ENCODE measurements around the gene B3GALT6.

B3GALT6 gene

DNA sequence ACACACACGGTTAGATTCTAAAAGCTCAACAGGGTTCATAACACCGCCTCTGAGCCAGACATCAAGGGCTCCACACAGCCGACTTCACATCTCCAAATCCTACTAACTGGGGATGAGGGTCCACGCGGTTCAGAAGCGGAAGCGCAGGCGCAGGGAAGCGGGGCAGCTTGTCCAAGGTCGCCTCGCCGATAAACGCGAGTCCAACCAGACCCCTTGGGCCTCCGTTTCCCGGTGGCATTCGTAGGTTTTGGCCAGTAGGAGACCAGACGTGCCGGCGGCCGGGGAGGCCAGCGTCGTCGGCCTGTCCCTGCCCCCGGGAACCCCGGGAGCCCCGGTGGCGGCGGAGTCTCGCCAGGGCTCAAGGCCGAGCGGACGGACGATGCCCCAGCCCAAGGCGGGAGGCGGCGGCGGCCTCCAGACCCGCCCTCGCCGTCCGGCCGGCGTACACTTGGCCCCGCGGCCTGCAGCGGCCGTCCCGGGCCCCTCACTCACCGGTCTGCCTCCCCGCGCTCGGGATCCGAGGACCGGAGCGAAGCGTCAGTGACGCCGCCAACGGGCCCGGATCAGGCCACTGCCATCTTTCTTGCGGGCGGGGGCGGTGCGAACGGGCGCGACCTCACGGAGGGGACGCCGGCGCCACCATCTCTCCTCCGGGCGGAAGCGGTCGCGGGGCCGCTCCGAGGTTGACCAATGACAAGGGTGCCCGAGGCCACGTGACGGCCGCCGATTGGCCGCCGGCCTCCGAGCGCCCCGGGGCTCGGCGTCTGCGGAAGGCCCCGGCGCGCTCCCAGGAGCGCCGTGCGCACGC is 433 bp upstream of the B3GALT6 start, which contains the start of gene SDF4:
SDF4 (minus strand) TSS at position 602 of the 808 bp plus-strand sequence. CDS start 3,229 bp downstream, outside the sequence.
- peak; percentile 93 for DNase-seq (ENCODE audit: low read depth)

DNA sequence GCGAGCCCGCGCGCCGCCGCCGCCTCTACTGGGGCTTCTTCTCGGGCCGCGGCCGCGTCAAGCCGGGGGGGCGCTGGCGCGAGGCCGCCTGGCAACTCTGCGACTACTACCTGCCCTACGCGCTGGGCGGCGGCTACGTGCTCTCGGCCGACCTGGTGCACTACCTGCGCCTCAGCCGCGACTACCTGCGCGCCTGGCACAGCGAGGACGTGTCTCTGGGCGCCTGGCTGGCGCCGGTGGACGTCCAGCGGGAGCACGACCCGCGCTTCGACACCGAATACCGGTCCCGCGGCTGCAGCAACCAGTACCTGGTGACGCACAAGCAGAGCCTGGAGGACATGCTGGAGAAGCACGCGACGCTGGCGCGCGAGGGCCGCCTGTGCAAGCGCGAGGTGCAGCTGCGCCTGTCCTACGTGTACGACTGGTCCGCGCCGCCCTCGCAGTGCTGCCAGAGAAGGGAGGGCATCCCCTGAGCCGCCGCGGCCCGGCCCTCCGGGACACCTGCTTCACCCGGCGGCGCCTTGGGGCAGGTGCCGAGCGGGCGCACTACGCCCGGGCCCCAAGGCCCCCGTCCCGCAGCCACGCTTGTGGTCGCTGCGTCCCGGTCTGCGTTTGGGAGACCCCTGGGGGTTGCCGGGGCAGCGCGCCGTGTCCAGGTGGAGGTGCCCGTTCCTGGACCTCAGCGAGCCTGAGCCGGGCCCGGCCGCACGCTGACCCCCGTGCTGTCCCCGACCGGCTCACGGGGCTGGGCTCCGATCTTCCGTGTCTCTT is 944 bp downstream of the B3GALT6 start:
- DNase-seq (ENCODE audit: low read depth) = no peak

DNA sequence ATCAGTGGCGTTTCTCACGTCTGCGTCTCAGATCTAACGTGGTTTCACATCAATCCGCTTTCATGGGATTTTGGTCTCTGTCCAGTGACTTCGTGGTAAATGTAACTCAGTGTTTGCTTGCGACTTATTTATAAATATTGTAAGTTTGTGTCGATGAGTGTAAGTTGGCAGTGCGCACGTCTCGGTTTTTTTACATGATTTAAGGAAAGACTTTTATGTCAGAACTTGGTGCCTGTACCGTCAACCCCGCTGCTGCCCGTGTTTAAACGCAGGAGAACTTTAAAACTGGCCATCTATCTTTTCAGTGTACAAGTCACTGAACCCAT is 1.5 kb downstream of the B3GALT6 start:
- no peak for DNase-seq (ENCODE audit: low read depth)

DNA sequence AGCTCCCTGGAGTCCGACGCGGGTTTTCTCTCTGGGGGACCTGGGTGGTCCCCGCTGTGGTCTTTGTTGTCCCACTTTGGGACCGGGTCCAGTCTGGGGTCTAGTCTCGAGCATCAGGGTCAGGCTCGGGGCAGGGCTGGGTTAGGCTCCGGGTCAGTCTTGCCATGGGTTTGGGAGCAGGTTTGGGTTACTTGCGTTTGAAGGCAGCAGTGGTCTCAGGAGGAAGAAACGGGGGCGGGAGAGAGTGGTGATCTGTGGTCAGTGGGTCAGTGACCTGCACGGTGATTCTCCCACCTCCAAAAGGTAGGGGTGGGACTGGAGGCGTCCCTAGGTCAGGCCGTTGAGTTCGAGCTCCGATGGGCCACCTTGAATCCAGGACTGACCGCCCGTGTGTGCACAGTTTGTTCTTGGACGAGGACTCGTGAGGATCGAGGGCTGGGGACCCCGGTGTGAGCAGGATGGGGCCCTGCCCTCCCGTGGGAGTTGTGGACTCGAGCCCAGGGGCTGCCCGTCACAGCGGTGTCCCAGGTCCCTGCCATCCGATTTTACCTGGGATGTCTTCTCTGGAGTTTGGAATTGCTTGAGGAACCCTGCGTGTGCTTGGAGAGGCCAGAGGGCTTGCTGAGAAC is 2.3 kb downstream of the B3GALT6 start:
- no peak for DNase-seq (ENCODE audit: low read depth)

DNA sequence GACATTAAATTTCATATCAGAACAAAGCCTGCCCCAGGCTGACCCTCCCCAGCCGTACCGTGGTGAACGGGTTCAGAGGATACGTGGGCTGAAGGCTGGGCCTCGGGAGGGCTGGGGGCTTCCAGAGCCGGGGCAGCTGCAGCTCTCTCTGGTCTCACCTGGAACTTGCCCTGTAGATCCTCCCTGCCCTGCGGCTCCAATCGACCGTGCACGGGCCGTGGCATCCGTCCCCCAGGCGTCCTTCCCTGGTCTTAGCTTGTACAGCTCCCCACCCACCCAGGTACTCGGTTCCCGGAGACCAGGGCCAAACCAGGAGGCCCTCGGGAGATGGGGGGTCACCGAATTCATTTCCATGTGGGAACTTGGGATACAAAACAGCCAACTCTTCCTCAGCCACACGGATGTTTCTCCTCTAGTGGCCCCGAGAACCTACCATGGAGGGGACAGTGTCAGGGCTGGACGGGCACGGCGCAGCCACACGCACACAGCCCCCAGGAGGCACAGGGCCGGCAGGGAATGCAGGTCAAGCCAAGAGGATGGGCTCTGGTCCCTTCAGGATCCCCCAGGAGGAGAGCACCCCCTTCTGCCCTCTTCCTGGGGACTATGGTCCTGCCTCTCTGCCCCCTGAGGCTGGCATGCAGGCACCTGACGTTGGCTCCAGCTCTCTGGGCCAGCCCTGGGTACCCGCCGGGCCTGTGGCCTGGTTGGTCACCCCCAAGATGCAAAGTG is 3.1 kb downstream of the B3GALT6 start:
- no peak for DNase-seq (ENCODE audit: low read depth)

DNA sequence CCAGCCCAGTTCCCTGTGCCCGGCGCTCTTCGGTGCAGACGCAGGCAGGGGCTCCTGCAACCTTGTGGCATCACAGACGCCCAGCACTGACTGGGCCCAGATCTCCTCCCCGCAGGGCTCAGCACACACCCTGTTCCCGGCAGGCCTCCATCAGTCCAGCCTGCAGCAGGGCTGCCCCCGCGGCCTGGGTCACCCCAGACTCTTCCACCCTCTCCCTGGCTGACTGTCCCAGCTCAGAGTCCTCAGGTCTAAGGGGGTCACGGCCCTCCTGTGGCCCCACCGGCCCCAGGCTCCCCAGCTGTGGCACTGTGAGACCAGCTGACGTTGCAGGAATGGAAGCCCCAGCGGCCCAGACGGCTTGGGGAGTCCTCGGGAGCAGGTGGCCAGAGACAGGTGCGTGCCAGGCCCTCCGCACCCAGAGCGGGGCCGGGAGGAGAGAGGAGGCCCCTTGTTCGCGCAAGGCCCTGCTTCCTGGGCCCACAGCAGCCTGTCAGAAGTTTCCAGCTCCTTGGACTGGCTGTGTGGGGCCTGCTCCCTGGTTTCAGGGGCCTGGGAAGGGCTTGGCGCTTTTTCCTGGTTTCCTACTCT is 4.2 kb downstream of the B3GALT6 start:
- DNase-seq (ENCODE audit: low read depth) = no peak

DNA sequence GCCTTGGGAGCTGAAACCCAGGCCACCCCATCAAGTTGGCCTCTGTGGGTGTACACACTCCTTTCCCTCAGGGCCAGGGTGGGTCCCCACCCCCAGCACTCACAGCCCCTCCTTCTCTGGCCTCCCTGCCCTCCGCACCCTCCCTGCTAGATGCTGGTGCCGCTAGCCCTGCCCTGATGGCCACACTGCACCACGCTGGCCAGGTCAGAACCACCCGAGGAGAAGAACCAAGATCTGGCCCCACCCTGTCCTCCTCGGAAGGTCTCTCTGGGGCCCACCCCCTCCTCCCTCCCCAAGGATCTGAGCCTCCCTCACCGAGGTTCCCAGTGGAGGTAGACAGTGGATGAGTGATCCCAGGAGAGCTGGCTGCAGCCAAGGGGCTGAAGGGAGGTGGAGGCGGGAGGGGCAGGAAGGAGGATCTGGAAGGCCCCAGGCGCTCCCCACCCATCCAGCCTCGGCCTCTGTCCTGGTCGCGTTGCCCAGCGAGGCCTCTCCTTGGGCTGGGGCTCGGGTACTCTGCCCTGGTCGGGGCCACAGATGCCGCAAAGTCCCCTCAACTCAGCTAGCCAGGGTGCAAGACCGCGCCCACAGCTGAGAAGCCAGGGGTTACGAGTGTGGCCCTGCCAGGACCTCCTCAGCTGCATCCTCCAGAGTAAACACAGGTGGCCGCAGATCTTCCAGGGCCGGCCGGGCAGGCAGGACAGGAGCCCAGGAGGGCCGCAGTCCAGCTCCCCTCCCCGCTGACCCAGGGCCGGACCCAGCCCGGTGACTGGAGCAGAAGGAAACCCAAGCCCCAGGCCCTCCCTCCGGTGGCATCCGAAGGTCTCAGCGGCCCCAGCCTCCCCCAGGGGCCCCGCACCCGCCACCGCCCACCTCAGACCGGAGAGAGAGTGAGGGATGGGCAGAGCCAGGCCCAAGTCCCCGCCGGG is 5.2 kb downstream of the B3GALT6 start:
- no peak for DNase-seq (ENCODE audit: low read depth)

DNA sequence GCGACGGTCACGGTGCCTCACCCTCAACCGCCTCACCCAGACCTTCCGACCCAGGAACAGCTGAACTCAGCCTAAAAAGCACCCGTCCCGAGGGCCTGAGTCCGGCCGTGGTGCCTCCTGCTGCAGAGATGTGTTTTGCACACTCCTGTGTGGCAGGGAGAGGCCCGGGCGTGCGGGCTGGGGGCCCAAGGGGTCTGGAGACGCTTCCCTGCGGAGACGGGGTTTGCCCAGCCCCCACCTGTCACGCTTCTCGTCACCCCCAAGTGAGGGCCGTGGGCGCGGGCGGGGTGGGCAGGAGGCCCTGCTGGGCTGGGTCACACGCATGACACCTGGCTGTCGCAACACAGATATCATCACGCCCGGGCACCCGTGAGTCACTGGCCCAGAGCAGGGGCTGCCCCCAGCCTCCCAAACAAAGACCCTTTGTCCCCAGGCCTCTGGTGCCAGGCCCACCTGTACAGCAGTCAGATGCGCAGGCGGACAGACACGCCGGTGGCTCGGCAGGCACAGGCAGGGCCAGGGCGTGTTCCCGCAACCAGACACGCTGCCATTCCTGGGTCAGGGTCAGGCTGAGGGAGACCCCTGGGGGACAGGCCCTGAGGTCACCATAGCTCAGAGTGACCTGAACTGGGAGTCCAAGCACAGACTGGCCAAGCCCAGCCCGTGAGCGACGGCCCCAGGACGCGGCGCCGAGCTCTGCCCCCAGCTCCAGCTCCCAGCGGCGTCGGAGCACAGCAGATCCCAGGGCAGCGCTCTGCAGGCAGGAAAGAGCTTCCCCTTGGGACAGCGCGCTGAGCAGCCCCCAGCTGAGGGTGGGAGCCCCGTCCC is 6.1 kb downstream of the B3GALT6 start:
- DNase-seq (ENCODE audit: low read depth) = no peak

DNA sequence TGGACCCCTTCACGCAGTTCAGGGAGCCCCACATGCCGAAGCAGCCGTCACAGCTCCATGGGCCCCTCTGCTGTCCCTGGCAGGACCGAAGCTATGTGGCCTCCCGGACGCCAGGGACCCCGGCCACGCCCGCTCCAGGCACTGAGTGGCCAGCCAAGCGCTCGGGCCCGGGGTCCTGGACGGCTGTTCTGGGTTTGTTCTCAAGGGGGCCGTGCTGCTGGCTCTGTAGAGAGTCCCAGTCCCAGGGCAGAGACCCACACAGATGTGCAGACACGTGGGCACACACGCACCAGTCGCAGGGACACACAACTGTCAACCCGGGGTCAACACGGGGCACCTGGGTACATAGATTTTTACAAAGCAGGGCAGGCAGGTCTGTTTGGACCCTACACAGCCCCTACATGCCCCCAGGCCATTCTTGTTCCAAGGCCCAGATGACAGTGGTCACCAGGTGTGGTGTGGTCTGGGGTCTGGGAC is 6.7 kb downstream of the B3GALT6 start:
- no peak for DNase-seq (ENCODE audit: low read depth)

DNA sequence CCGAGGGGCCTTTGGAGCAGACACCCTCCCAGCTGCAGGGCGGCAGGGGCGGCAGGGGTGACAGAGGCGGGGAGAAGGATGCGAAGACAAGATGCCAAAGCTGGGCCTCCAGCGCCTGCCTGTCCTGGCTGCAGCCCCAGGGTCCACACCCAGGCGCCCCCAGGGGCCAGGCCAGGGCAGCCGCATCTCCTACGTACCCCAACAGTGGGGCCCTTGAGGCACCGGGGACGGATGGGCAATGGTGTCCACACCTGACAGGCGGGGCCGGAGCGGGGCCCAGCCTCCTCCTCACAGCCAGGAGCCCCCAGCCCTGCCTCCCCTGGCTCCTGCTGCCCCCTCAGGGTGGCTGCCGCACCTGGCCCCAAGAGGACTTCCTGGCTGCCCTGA is 7.2 kb downstream of the B3GALT6 start:
- no peak for DNase-seq (ENCODE audit: low read depth)

DNA sequence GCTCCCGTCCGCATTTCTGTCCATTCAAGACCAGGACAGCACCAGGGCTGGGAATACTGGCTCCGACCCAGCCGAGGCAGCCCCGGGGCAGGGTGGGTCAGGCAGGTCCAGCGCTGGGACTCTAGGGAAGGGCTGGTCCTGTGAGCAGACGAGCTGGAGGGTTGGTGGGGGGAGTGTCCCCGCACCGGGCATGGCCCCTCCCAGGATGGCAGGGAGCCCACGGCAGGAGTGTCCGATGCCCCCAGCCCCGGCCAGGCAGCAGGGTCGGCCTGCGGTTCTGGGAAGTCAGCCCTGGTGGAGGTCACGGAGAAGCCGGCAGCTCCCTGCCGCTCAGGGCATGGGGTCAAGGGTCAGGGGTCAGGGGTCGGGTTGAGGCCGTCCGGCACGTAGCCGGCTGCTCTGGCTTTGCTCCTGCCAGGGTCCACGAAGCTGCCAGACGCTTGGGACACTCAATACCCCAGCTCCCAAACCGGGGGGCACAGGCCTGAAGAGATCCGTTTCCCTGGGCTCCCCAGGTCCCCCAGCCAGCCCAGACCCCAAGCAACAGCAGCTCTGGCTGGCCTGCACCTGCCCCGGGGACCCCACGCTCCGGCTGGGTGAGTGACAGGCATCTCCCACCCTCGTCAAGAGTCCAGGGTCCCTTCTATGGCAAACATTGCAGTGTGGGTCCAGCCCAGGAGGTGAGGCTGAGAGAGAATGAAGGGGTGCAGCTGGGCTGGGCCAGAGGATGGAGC is 7.7 kb downstream of the B3GALT6 start:
- no peak for DNase-seq (ENCODE audit: low read depth)

DNA sequence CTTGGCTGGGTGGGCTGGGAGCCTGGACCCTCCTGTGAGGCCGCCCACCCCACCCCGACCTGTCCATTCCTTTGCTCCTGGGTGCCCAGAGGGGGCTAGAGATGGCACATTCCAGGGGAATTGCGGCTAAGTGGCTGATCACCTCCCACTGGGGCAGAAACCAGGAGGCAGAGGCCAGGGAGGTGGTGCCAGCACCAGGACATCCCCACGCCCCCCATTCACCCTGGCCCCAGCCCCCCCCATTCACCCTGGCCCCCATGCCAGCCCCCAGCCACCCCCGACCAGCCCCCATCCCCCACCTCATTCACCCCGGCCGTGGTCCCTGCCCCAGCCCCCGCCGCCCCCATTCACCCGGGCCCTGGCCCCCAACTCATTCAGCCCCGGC is 8.3 kb downstream of the B3GALT6 start:
- DNase-seq (ENCODE audit: low read depth) = no peak

DNA sequence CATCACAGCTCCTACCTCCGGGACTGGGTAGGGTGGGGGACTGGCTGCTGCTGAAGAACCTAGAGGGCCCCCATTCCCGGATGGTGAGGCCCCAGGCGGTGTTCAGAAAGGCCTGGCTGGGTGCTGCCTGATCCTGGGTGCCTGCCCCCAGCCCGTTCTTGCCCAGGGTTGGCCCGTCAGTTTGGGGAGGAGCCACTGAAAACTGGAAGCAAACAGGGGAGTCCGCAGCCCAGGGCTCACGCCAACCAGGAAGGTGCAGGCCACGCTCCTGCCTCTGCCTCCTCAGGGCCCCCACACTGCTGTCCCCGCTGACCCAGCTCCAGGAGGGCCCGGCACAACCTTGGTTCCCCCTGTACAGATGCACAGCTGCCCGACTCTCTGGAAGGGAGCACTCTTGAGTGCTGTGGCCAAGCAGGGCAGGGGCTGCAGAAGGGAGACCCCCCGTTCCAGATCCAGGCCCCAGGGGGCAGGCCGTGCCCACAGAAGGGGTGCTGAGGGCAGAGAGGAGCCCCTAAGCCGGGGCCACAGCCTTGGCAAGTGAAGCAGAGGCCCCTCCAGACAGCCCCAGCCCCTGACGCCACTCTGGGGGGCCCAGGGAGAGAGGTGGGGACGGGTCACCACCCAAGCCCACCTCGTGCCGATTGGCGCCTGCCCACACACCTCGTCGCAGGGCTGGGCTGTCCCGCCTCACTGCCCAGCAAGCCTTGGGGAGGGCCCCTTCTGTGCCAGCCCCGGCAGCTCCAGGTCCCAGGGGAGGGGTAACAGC is 9.0 kb downstream of the B3GALT6 start:
- no peak for DNase-seq (ENCODE audit: low read depth)

DNA sequence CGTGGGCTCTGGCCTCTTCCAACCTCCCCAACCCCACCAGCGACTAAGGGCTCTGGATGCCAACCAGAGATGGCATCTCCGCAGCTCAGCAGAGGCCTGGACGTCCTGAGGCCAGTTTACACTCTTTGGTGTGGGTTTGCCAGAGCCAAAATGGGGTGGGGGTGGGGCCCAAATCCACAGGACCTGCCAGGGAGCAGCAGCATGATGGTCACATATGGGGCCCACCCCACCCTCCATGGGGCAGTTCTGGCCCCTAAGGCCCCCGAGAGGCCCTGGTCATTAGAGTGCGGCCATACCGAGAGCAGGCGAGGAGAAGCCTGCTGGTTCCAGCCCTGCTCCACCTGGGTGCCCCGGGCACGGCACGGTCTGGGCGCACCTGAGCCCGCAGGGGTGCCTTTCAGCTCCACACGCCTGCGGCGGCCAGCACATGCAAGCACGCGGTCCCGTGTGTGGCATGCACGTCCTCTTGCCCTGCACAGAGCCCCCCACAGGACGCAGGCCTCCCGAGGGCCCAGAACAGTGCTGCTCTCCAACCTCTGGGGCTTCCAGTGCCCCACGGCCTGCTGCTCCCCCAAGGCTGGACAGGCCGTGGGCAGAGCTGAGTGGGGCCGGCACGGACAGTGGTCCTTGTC is 9.7 kb downstream of the B3GALT6 start:
- no peak for DNase-seq (ENCODE audit: low read depth)

DNA sequence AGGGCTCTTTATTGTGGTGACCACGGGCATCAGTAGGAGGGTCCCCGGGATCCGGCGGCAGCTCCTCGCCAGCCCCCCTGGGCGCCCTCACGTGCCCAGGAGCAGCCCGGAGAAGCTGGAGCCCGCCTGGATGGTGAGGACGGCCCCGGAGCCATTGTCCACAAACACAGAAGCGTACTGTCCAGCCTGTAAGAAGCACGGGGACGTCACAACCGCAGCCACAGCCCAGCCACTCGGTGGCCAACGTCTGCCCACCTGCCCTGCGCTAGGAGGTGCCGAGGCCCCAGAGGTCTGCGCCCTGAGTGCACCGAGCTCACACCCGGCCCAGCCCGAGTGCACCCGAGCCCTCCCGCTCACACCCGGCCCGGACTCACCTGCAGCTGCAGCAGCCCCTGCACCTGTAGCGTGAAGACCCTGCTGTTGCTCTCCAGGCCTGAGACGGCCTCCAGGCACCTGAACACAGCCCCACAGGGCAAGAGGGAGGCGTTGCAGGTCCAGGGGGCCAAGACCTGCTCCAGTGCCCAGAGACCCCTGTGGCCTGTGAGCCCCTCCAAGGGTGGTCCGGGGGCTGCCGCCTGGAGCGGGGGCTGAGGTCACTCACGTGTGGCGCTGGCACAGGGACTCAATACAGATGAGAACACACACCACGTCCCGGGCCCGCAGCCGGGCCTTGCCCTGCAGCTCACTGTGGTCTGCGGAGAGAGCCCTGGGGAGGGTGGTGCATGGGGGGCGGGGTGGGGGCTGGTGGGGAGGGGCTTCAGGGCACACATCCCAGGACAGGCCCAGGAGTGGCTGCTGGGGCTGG is 10.6 kb downstream of the B3GALT6 start:
- no peak for DNase-seq (ENCODE audit: low read depth)

DNA sequence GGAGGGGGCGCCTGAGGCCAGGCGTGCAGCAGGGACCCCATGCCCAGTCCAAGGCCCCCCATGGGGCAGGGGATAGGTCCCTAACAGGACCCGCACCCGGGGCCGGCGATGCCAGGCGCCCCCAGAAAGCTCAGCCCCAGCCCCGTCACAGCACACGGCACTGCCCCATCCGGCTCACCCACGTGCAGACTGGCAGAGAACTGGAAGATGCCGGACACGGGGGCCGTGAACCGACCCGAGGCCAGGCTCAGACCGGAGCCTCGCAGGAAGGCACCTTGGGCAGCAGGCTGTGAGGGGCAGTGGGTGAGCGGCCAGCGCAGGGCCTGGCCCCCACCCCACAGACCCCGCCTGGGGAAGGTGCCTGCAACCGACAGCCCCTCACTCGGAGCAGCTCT is 11.2 kb downstream of the B3GALT6 start:
- DNase-seq (ENCODE audit: low read depth) = no peak

DNA sequence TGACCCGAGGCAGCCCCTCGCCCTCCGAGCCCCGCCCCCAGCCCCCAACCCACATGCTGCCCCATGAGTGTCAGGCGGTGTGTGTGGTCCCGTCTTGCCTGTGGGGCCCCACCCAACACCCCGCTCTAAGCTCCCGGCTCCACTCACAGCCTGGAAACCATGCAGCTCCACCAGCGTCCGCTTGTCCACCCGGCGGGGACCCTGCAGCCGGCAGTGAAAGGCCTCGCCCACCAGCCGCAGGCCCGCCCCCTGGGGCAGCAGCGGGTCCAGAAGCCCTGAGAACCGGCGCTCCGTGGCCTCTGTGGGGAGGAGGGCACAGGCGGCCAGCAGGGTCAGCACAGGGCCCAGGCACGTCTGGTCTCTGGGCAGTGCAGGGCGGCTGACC is 11.8 kb downstream of the B3GALT6 start:
- DNase-seq (ENCODE audit: low read depth) = no peak

Data from stromal cell of bone marrow (primary cell).